Left ventricle myocardium inferior (tissue), 1 donor: ENCODE data around the gene LSAMP. TPM values are rescaled to one million over a fixed set of nuclear protein-coding genes. Genes with fewer than 3 reads are reported as not detected.

Experiments used
- DNase-seq: peaks from one replicate; pipeline ENCODE4 v3.0.0-alpha.2; 2020
- H3K27ac ChIP-seq: fragments of 200-600 bp; replicated peaks from 2 replicates; pipeline ENCODE4 v1.8.0; 2021
- H3K27me3 ChIP-seq: fragments of 200-600 bp; 2 replicates; pipeline ENCODE4 v1.8.0; 2021; ENCODE audit warnings: low read depth
- H3K36me3 ChIP-seq: fragments of 200-600 bp; 2 replicates; pipeline ENCODE4 v1.8.0; 2021
- H3K4me1 ChIP-seq: fragments of 200-600 bp; 2 replicates; pipeline ENCODE4 v1.8.0; 2021
- H3K4me3 ChIP-seq: fragments of 200-600 bp; 2 replicates; pipeline ENCODE4 v1.8.0; 2021; ENCODE audit warnings: mild to moderate bottlenecking, moderate library complexity
- H3K9me3 ChIP-seq: fragments of 200-600 bp; replicated peaks from 2 replicates; pipeline ENCODE4 v1.8.0; 2021
- intact Hi-C: fragments of 100-400 bp; cut with micrococcal nuclease; formaldehyde crosslinking; loops from one replicate; pipeline ENCODE4 v1.11.0; 2022
- total RNA-seq: library from RNA; stranded (reverse); fragmentation: NEBNext Ultra II Directional; extraction: Animal tissue kit (Norgen Biotek cat#: 25700); gene quantifications from one replicate; pipeline ENCODE4 v1.2.1, GENCODE V29; 2021
- TF ChIP-seq, protein P1 (sequence below): fragments of 200-600 bp; IDR thresholded peaks from 2 replicates; pipeline ENCODE4 v1.8.0; 2021; ENCODE audit warnings: antibody characterized with exemption, mild to moderate bottlenecking, borderline replicate concordance
- donor health status: DM: no; HTN: yes; CAD: no; lungs with severe emphysema.

The LSAMP gene
- total RNA-seq, 1 donor from 2014 or later: 1.2 TPM

DNA sequence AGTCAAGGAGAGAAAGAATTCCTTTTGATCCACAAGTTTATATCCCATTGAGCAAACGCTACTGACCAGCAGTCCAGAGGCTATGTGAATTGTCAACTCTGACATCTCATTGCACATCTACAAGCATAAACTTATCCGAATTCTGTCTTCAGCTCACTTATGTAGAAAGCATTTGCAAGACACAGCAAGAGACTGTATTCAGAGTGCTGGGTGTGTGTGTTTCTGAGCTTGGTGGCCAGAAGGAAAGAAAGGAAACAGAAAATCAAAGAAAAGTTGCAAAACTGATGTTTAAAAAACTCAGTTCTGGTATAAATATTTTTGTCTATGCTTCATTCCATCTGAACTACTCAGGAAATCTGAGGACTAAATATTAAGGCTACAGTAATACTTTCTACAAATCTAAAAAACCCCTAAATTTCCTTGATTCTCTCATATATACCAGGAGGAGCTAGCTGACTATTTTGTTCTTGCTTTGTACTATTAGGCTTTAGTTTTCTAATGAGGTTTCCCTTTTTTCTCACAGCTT is 45.5 kb downstream of the LSAMP start:
- Histone ChIP-seq H3K36me3 (no peaks in the 10 kb centered on the region), H3K4me3 (no peak overlapping the region), H3K4me1 (no peaks in the 10 kb centered on the region), H3K27ac (no peak overlapping the region), H3K27me3 (no peaks in the 10 kb centered on the region), H3K9me3 (no peaks in the 10 kb centered on the region)
- TF ChIP-seq, protein P1, sequence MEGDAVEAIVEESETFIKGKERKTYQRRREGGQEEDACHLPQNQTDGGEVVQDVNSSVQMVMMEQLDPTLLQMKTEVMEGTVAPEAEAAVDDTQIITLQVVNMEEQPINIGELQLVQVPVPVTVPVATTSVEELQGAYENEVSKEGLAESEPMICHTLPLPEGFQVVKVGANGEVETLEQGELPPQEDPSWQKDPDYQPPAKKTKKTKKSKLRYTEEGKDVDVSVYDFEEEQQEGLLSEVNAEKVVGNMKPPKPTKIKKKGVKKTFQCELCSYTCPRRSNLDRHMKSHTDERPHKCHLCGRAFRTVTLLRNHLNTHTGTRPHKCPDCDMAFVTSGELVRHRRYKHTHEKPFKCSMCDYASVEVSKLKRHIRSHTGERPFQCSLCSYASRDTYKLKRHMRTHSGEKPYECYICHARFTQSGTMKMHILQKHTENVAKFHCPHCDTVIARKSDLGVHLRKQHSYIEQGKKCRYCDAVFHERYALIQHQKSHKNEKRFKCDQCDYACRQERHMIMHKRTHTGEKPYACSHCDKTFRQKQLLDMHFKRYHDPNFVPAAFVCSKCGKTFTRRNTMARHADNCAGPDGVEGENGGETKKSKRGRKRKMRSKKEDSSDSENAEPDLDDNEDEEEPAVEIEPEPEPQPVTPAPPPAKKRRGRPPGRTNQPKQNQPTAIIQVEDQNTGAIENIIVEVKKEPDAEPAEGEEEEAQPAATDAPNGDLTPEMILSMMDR: no peak
- intact Hi-C loops: no loop called here
- DNase-seq: no peak

DNA sequence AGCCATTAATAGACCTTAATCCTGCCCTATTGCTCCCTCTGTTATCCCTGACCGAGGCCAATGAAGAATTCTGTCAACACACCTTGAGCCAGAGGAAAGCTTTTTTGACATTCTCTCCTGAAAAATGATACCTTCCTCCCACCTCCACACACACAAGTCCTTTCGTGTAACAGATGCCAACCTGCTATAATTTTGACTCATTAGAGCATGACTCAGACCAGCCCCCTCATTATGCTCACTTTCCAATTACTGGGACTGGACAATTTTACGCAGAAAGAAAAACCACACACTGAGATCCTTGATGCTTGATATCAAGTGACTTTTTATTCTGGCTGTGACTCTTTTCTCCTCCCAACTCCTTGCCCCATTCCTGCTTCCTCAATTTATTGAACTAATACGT is 50.9 kb downstream of the LSAMP start:
- Histone ChIP-seq H3K36me3 (no peaks in the 10 kb centered on the region), H3K4me1 (no peaks in the 10 kb centered on the region), H3K27ac (no peak overlapping the region), H3K27me3 (no peaks in the 10 kb centered on the region), H3K4me3 (no peak overlapping the region), H3K9me3 (no peaks in the 10 kb centered on the region)
- TF ChIP-seq, protein P1: no peak
- no peak for DNase-seq
- intact Hi-C loops: no loop called here

GRCh38 chr3:116393199-116393598 is 52.1 kb downstream of the LSAMP start:
- H3K27ac ChIP-seq: no peak overlapping the region
- TF ChIP-seq, protein P1: no peak
- no peaks in the 10 kb centered on the region for H3K36me3 ChIP-seq
- intact Hi-C loops: no loop called here
- no peaks in the 10 kb centered on the region for H3K27me3 ChIP-seq
- no peak for DNase-seq
- H3K4me3 ChIP-seq: no peak overlapping the region
- H3K9me3 ChIP-seq: no peaks in the 10 kb centered on the region
- H3K4me1 ChIP-seq: no peaks in the 10 kb centered on the region

GRCh38 chr3:116392291-116392690 is 53.0 kb downstream of the LSAMP start:
- Histone ChIP-seq H3K36me3 (no peaks in the 10 kb centered on the region), H3K9me3 (no peaks in the 10 kb centered on the region), H3K4me3 (no peak overlapping the region), H3K27ac (no peak overlapping the region), H3K4me1 (no peaks in the 10 kb centered on the region), H3K27me3 (no peaks in the 10 kb centered on the region)
- intact Hi-C loops: no loop called here
- no peak for DNase-seq
- TF ChIP-seq, protein P1: no peak

DNA sequence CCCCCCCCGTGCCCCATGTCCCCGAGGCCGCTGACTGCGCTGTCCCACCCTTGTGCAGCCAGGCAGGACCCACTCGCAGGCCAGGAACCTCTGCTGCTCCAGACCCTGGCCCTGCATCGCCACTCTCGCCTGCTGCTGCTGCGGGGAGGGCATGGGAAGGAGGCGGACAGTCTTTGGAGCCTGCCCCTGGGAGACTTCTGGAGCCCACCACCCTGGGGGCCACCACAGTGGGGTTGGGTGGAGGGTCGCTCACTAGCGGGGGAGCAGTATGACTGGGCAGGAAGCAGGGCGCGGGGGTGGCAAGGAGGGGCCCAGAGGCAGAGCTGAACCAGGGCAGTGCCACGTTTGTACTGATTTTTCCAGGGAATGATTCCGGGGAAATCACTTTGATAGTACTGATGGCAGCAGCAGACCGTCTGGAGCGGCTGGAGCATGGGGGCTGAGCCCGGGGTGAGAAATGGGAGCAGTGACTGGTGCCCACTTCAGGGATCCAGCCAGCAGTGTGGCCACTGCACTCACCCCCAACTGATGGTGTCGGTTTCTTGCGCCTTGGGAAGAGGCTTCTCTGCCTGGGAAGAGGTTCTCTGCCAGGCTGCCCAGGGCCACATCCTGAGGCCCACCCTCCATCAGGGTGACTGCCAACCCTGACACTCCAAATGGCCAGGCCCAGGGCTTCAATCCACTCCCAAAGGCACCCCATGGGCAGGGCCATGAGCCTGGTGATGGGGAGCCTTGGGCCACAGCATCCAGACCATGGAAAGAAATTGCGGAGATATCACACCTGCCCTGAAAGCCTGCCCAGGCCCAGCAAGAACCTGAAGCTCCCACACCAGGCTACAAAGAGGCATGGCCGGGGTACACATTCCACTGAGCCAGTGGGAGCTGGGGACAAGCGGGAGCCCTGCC is 53.7 kb downstream of the LSAMP start:
- H3K4me1 ChIP-seq: no peaks in the 10 kb centered on the region
- intact Hi-C loops: no loop called here
- no peak overlapping the region for H3K27ac ChIP-seq
- no peak for DNase-seq
- no peaks in the 10 kb centered on the region for H3K36me3 ChIP-seq
- TF ChIP-seq, protein P1: no peak
- H3K27me3 ChIP-seq: no peaks in the 10 kb centered on the region
- H3K4me3 ChIP-seq: no peak overlapping the region
- H3K9me3 ChIP-seq: no peaks in the 10 kb centered on the region
